Activated CD4-positive, alpha-beta T cell treated with anti-CD3 and anti-CD28 coated beads, Interleukin-2, amount 10 ng/mL, durations not matched to agents 7 days and 5 days (primary cell): ENCODE results near the gene RPP38. TPM values are rescaled to one million over a fixed set of nuclear protein-coding genes. Genes with fewer than 3 reads are reported as not detected.

Experiments
- CTCF ChIA-PET: fragments of 350-600 bp; sonication (Branson Sonifier 250); formaldehyde crosslinking; loops from one replicate; lab custom pipeline; 2021; ENCODE audit warnings: antibody characterized with exemption; lab: Charles Lee
- POLR2A ChIA-PET: fragments of 350-600 bp; sonication (Branson Sonifier 250); formaldehyde crosslinking; loops from one replicate; lab custom pipeline; 2021; ENCODE audit warnings: antibody characterized with exemption; lab: Charles Lee
- DNase-seq: peaks from one replicate; pipeline ENCODE4 v3.0.0-alpha.2; 2020
- H3K27ac Mint-ChIP-seq: one replicate; pipeline ENCODE4 v1.8.0; 2021; ENCODE audit warnings: mild to moderate bottlenecking, moderate library complexity, mixed read lengths
- H3K27me3 Mint-ChIP-seq: one replicate; pipeline ENCODE4 v1.8.0; 2021; ENCODE audit warnings: mixed read lengths
- H3K36me3 Mint-ChIP-seq: one replicate; pipeline ENCODE4 v1.8.0; 2021; ENCODE audit warnings: low read depth, mixed read lengths
- H3K4me1 Mint-ChIP-seq: one replicate; pipeline ENCODE4 v1.8.0; 2021; ENCODE audit warnings: mixed read lengths
- H3K4me3 Mint-ChIP-seq: one replicate; pipeline ENCODE4 v1.8.0; 2021; ENCODE audit warnings: mild to moderate bottlenecking, moderate library complexity, mixed read lengths
- H3K9me3 Mint-ChIP-seq: one replicate; pipeline ENCODE4 v1.8.0; 2021; ENCODE audit warnings: mixed read lengths
- total RNA-seq, 2 experiments: library from RNA; stranded (reverse); gene quantifications; one replicate each; pipeline ENCODE4 v1.2.3, GENCODE V29; 2021

Gene RPP38
- total RNA-seq, 2 experiments from 2014 or later: 17.4 to 19.2 TPM

DNA sequence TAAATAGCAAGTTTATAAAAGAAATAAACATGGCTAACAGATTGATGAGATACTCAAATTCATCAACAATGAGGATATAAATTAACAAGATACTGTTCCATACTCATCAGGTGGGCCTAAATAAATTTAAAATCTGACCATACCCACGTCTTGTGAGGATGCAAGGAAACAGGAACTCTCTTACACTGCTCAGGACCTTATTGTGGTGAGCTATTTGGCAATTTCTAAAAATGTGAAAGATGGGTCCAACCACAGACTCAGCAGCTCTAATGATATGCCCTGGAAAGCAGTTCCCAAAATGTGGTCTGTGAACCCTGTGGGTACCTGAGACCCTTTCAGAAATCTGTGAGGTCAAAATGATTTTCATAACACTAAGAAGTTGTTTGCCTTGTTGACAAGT is 21.5 kb downstream of the RPP38 start:
- CTCF ChIA-PET: no interaction called here
- no peak overlapping the region for H3K27ac Mint-ChIP-seq
- no peak for DNase-seq
- peaks cover 16% of the 10 kb centered on the region for H3K36me3 Mint-ChIP-seq
- POLR2A ChIA-PET: no interaction called here
- peaks cover 26% of the 10 kb centered on the region for H3K4me1 Mint-ChIP-seq
- H3K4me3 Mint-ChIP-seq: no peak overlapping the region
- H3K27me3 Mint-ChIP-seq: no peaks in the 10 kb centered on the region
- H3K9me3 Mint-ChIP-seq: peaks cover 2% of the 10 kb centered on the region

DNA sequence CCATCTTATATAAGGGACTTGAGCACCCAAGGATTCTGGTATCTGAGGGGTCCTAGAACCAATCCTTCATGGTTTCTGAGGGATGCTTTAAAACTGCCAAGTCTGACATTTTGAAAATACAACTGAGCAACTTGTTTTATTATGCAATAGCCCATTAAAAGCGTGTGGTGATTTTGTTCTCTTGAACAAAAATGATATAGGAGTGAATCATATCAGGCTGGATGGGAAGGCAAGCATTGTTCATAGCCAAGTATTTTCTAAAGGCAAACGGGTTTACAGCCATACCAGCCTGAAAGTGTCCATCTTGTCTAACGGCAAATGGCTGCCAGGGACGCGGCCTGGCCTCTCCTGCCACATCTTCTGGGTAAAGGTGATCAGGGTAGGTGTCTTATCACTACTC is 23.4 kb downstream of the RPP38 start:
- DNase-seq: no peak
- CTCF ChIA-PET: no interaction called here
- peaks cover 27% of the 10 kb centered on the region for H3K36me3 Mint-ChIP-seq
- H3K4me3 Mint-ChIP-seq: no peak overlapping the region
- no peaks in the 10 kb centered on the region for H3K27me3 Mint-ChIP-seq
- POLR2A ChIA-PET: no interaction called here
- no peak overlapping the region for H3K27ac Mint-ChIP-seq
- H3K4me1 Mint-ChIP-seq: peaks cover 42% of the 10 kb centered on the region
- peaks cover 2% of the 10 kb centered on the region for H3K9me3 Mint-ChIP-seq

DNA sequence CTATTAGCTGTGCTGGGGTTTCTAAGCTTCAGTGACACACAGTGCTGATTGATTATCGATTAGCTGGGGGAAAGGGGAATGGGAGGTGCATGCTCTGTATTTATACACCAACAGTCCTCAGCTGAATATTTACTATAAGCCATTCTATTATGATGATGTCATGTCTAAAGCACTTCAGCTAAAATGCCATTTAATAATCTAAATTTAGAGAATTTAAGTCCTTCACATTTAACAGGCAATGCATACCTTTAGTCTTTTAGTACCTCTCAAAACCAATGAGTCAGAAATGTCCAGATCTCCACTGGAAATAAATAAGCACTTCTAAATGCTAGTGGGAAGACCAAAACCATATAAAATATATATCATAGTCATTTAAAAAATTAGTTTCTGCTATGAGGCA is 24.6 kb downstream of the RPP38 start:
- POLR2A ChIA-PET: no interaction called here
- CTCF ChIA-PET: no interaction called here
- no peaks in the 10 kb centered on the region for H3K27me3 Mint-ChIP-seq
- peaks cover 6% of the 10 kb centered on the region for H3K9me3 Mint-ChIP-seq
- DNase-seq: no peak
- H3K4me3 Mint-ChIP-seq: no peak overlapping the region
- no peak overlapping the region for H3K27ac Mint-ChIP-seq
- H3K4me1 Mint-ChIP-seq: peaks cover 48% of the 10 kb centered on the region
- peaks cover 36% of the 10 kb centered on the region for H3K36me3 Mint-ChIP-seq

DNA sequence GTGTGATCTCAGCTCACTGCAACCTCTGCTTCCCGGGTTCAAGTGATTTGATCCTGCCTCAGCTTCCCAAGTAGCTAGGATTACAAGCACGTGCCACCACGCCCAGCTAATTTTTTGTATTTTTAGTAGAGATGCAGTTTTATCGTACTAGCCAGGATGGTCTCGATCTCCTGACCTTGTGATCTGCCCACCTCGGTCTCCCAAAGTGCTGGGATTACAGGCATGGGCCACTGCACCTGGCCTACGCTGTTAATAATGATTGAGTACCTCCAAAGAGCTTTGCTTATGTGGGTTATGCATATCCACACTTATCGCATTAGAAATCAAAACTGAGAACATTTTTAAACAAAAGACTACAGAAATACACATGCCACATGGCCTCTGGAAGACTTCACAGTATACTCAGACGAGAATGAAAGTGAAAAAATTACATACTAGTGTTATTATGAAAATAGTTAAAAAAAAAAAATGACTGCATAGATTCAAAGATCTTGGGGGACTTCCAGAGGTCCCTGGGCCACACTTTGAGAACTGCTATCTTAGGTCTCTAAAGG is 25.4 kb downstream of the RPP38 start:
- H3K4me3 Mint-ChIP-seq: no peak overlapping the region
- peaks cover 39% of the 10 kb centered on the region for H3K36me3 Mint-ChIP-seq
- DNase-seq: no peak
- no peaks in the 10 kb centered on the region for H3K27me3 Mint-ChIP-seq
- POLR2A ChIA-PET: no interaction called here
- peaks cover 48% of the 10 kb centered on the region for H3K4me1 Mint-ChIP-seq
- CTCF ChIA-PET: interaction anchor here (0.5 to 1.4 kb wide), 3 partner anchors 10 to 431 kb away, joined by 3 to 5 read pairs (median 3); no protein-coding TSS in a partner anchor
- H3K9me3 Mint-ChIP-seq: peaks cover 6% of the 10 kb centered on the region
- H3K27ac Mint-ChIP-seq: peak overlapping the region; percentile 41

DNA sequence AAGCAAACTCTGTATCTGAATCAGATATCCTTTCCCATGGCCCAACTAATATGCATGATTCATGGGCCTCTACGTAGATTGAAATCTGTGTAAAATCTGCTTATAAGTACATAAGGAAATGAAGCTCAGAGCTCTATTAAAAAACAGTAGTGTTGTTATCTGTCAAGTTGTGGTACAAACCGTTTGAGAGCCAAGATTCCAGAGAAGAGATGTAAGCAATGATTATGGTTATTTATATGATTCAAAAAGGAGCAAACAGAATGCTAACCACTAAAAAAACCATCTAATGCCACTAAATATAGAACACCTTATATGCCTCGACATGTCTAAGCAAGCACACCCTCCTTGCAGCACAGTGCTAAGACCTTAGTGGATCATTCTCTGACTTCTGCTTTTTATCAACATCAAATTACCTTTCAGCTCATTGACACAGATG is 26.6 kb downstream of the RPP38 start:
- ChIA-PET CTCF (interaction anchor here (0.6 to 1.4 kb wide), 5 partner anchors 11 to 45 kb away, joined by 3 to 5 read pairs (median 3); partner anchors contain the start of gene NMT2), POLR2A (no interaction called here)
- H3K4me1 Mint-ChIP-seq: peaks cover 43% of the 10 kb centered on the region
- no peaks in the 10 kb centered on the region for H3K27me3 Mint-ChIP-seq
- no peak overlapping the region for H3K4me3 Mint-ChIP-seq
- peaks cover 6% of the 10 kb centered on the region for H3K9me3 Mint-ChIP-seq
- H3K36me3 Mint-ChIP-seq: peaks cover 50% of the 10 kb centered on the region
- DNase-seq: no peak
- peak overlapping the region; percentile 71 for H3K27ac Mint-ChIP-seq

DNA sequence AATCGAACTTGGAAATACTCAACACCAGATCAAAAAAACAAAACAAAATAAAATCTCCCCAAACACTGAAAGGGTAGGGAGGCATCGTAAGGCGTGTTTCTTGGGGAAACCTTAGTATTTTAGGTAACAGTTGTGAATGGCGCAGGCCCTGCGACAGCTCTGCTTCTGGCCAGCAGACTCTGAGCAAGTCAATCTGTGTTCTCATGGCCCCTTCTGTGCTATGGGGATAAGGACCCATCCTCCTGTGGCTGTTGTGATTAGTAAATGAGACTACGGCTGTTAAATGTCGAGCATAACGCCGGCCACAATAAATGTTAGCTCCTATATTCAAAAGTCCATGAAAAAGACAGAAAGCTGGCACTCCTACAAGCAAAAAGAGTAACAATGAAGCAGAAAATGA is 27.0 kb downstream of the RPP38 start:
- peak overlapping the region; percentile 71 for H3K27ac Mint-ChIP-seq
- H3K4me1 Mint-ChIP-seq: peaks cover 41% of the 10 kb centered on the region
- peaks cover 52% of the 10 kb centered on the region for H3K36me3 Mint-ChIP-seq
- peaks cover 6% of the 10 kb centered on the region for H3K9me3 Mint-ChIP-seq
- no peak for DNase-seq
- ChIA-PET CTCF (interaction anchor here (0.6 to 1.4 kb wide), 4 partner anchors 12 to 45 kb away, joined by 3 to 5 read pairs (median 3); partner anchors contain the start of gene NMT2), POLR2A (no interaction called here)
- H3K4me3 Mint-ChIP-seq: no peak overlapping the region
- H3K27me3 Mint-ChIP-seq: no peaks in the 10 kb centered on the region

DNA sequence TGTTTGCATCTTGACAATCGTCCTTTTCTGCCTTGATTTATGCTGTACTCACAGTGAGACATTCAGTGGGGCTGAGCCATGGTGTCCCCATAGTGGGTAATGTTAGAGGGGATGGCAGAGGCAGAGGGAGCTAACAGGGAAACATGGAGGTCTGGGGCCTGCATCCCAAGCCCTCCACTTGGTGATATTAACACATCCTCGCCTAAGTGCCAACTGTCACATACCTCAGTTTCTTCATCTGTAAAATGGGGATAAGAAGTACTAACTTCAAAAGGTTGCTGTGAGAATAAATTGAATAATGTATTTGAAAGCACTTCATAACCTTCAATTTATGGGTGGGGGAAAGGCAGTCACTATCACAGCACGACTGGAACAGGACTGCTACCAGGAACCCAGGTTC is 27.8 kb downstream of the RPP38 start:
- Mint-ChIP-seq H3K27ac (peak overlapping the region; percentile 72), H3K27me3 (no peaks in the 10 kb centered on the region), H3K4me3 (no peak overlapping the region), H3K4me1 (peaks cover 35% of the 10 kb centered on the region), H3K36me3 (peaks cover 57% of the 10 kb centered on the region), H3K9me3 (peaks cover 4% of the 10 kb centered on the region)
- POLR2A ChIA-PET: no interaction called here
- CTCF ChIA-PET: interaction anchor here (1.1 kb wide), 1 partner anchor 42 kb away, joined by 3 read pairs; no protein-coding TSS in a partner anchor
- no peak for DNase-seq

DNA sequence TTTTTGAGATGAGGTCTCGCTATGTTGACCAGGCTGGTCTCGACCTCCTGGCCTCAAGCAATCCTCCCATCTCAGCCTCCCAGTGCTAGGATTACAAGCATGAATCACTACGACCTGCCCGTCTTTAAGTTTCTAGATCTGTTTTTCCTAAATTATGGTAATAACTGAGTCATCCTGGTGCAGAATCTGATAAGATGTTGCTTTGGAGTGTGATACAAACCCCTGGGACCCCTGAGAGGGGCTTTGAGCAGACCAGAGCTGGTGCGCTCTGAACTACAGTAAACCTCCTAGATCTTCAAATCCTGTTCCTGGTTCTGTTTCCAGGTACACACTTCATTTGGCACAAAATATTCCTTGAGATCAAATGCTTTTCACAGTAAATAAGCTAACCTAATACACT is 34.2 kb downstream of the RPP38 start:
- Mint-ChIP-seq H3K4me1 (peaks cover 6% of the 10 kb centered on the region), H3K4me3 (no peak overlapping the region), H3K27ac (no peak overlapping the region), H3K36me3 (peaks cover 72% of the 10 kb centered on the region), H3K9me3 (peaks cover 4% of the 10 kb centered on the region), H3K27me3 (no peaks in the 10 kb centered on the region)
- ChIA-PET POLR2A (no interaction called here), CTCF (interaction anchor here (0.8 to 3.6 kb wide), 3 partner anchors 10 to 50 kb away, joined by 3 to 11 read pairs (median 4); no protein-coding TSS in a partner anchor)
- DNase-seq: no peak

DNA sequence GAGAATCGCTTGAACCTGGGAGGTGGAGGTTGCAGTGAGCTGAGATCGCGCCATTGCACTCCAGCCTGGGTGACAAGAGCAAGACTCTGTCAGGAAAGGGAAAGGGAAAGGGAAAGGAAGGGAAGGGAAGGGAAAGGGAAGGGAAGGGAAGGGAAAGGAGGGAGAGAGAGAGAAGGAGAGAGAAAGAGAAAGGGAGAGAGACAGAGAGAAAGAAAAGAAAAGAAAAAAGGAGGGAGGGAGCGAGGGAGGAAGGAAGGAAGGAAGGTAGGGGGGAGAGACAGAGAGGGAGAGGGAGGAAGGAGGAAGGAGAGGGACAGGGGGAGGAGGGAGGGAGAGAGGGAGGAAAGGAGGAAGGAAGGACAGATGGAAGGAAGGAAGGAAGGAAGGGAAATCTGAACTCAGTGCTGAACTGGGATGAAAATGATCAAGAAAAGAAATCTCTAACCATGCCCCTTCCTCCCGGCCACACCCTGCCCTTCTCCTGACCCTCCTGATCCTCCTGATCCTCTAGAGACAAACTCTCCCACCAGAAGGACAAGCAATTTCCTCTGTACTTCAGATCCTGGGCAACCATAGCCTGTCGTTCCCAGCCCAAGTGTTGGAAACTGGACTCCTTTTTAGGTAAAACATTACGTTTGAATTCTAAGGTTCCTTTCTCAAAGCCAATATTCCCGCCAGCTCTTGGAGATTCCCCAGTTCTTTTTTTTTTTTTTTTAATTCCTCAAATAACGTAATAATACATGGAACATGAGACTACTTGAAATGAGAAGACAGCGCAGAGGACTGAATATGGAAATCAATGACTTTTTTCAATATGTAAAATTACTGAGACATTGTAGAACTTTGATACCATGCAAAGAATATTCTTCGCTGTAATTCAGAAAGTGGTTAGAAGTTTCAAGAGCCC is 39.2 kb downstream of the RPP38 start:
- no peak overlapping the region for H3K4me3 Mint-ChIP-seq
- peaks cover 14% of the 10 kb centered on the region for H3K4me1 Mint-ChIP-seq
- H3K36me3 Mint-ChIP-seq: peaks cover 69% of the 10 kb centered on the region
- ChIA-PET CTCF (interaction anchor here (0.8 kb wide), 1 partner anchor 53 kb away, joined by 3 read pairs; no protein-coding TSS in a partner anchor), POLR2A (no interaction called here)
- H3K27ac Mint-ChIP-seq: no peak overlapping the region
- H3K27me3 Mint-ChIP-seq: no peaks in the 10 kb centered on the region
- DNase-seq: no peak
- H3K9me3 Mint-ChIP-seq: no peaks in the 10 kb centered on the region

DNA sequence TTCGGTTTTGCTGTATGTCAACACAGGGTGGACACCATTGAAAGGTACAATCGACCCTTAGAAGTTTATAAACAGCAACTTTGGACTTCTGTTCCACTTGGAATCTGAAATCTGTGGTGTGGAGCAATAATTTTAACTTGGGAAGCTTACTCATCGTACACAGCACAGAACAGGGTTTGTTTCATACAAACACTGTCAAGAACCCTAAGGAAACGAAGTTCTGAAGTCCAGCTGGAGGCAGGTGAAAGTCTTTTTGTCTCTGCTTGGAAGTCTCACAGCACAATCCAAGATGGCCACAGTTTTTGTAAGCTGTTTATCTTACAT is 39.8 kb downstream of the RPP38 start:
- Mint-ChIP-seq H3K4me3 (no peak overlapping the region), H3K4me1 (peaks cover 20% of the 10 kb centered on the region), H3K9me3 (no peaks in the 10 kb centered on the region), H3K36me3 (peaks cover 65% of the 10 kb centered on the region), H3K27me3 (no peaks in the 10 kb centered on the region), H3K27ac (no peak overlapping the region)
- no peak for DNase-seq
- CTCF ChIA-PET: interaction anchor here (0.6 to 1.3 kb wide), 3 partner anchors 33 to 53 kb away, joined by 3 read pairs; no protein-coding TSS in a partner anchor
- POLR2A ChIA-PET: no interaction called here

DNA sequence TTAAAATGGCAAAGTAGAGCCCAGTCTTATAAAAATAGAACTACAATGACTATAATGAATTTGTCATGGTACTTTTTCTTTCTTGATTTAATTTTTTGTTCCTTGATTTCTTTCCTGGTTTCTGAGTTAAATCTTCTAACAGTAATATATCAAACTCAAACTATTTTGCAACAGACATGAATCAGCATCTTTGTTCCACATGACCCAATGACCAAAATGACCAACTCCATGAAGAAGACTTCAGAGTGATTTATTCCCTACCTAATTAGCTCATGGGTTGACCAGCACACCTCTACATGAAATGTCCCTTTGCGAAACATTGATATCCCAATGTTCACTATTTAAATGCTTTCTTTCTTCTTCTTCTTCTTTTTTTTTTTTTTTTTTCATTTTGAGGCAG is 40.5 kb downstream of the RPP38 start:
- Mint-ChIP-seq H3K9me3 (no peaks in the 10 kb centered on the region), H3K36me3 (peaks cover 64% of the 10 kb centered on the region), H3K4me1 (peaks cover 27% of the 10 kb centered on the region), H3K27ac (no peak overlapping the region), H3K4me3 (no peak overlapping the region), H3K27me3 (no peaks in the 10 kb centered on the region)
- CTCF ChIA-PET: interaction anchor here (0.6 to 1.3 kb wide), 3 partner anchors 11 to 38 kb away, joined by 3 to 4 read pairs (median 3); no protein-coding TSS in a partner anchor
- no peak for DNase-seq
- POLR2A ChIA-PET: no interaction called here

DNA sequence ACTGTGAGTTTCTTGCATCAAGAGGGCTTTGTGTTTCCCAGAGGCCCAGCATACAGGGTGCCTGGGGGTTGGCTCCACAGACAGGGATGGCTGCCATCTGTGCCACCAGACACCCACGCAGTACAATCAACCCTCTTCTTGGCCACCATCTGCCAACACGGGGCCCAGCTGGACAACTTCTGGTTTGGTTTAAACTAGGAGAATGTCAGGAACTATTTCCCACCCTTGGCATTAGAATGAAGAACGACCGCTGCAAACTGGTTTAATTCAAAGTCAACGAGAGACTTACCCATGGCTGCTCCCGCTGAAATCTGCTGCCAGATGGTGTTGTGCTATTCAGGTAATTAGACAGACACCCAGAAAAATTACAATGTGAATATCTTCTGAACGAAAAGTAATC is 43.5 kb downstream of the RPP38 start:
- Mint-ChIP-seq H3K4me3 (no peak overlapping the region), H3K27ac (no peak overlapping the region), H3K4me1 (peaks cover 37% of the 10 kb centered on the region), H3K27me3 (no peaks in the 10 kb centered on the region), H3K9me3 (no peaks in the 10 kb centered on the region), H3K36me3 (peaks cover 38% of the 10 kb centered on the region)
- CTCF ChIA-PET: interaction anchor here (2.3 kb wide), 1 partner anchor 10 kb away, joined by 8 read pairs; no protein-coding TSS in a partner anchor
- no peak for DNase-seq
- POLR2A ChIA-PET: no interaction called here
